GM18520 (cell line): Measurements from ENCODE around the gene CISTR.
"Not testable (repeated sequence)": the region's sequence is repeated elsewhere in the genome, so short reads cannot be mapped to it uniquely, and the experiment has no call there.

Experiments used
- ATAC-seq: cut with Tn5 transposase; IDR thresholded peaks from one replicate; pipeline ENCODE4 v1.9.1; 2021; ENCODE audit not compliant: unreplicated experiment

CISTR gene

DNA sequence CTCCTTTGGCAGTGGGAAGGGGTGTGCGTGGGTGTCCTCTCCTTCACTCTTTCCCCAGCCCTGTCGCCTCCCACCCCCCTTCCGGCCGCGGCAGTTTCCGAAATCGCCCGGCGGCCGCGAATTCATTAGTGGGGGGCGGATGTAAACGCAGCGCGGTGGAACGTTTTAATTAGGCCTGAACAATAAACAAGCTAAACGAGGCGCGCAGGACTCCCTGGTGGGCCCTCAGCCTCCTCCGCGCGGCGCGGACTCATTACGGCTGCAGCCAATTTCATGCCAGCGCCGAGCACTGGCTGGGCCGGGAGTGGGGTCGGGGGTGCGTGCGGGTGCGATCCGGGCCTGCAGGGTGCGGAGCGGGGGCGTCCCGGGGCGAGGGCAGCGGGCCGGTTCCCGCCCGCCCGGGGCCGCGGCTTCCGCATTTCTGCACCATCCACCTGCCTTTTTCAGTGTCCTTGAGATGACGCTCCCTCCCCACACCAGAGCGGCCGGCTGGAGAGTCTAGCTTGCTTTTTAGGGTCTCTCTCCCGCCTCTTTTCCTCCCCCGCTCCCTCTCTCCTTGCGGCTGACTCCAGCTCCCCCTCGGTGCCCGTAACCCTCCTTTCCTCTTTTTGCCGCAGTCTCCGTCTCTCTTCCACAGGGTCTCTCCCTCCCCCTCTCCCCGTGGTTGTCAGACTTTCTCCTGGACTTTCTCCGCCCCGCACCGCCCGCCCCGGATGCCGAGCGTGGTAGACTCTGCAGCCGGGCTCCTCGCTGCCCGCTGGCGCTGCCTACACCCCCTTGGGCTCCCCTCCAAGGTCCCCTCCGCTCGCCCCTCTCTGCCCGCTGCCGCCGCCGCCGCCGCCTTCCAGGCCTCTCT lies at the start of gene CISTR:
TSS of gene CISTR (minus strand) at position 644 of the 856 bp plus-strand sequence.
- no peak for ATAC-seq

DNA sequence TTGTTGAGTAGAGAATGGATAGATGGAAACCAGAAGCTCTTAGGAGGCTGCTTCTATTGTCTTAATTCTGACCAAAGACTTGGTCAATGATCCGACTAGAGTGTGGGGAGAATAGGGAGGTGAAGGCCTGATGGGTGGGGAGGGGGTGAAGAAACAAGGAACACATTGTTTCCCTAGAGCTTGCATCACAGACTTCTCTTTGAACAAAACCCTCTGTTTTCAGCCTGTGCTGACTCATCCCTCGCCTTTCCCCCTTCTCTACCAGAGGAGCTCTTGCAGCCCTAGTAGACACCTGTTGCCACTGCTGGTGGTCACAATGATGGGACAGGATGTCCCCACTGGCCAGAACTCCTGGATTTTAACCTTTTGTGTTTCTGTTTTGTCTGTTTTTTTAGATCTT lies 46.8 kb upstream of the CISTR start:
- ATAC-seq = no peak

DNA sequence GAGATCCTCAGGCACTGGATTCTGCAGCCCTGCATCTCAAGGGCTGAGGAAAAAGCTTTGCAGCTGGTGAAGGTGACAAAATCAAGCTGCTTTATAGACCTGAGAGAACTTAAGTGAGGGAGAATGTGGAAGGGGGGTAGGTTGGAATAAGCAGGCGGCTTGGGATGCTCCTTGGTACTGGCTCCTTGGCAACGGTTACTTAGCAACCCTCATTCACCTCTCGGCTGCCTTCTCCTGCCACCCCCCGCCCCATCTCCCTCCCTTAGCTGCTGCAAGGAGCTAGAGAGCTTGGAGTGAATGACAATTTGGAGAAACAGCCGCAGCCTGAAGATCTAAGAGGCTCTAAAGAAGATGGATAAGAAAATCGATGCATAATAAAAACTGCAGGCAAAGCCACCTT lies 44.1 kb upstream of the CISTR start:
- ATAC-seq = no peak

DNA sequence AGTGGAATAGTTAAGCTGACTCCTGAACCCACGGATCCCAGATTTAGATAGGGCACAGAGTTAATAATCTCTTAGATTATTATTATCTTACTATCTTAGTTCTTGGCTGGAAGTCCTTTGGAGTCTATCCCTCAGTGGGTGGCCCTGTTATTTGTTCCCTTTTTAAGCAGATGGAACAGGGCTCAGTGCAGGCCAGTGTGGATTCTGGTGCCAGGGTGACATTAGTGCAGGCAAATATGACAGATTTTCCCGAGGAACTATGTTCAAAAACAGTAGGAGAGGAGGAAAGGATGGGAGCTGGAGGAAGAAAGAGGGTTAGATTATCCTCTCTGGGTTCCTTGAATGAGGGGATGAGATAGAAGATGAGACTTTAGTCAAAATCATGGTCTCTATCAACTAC lies 41.4 kb upstream of the CISTR start:
- no peak for ATAC-seq

DNA sequence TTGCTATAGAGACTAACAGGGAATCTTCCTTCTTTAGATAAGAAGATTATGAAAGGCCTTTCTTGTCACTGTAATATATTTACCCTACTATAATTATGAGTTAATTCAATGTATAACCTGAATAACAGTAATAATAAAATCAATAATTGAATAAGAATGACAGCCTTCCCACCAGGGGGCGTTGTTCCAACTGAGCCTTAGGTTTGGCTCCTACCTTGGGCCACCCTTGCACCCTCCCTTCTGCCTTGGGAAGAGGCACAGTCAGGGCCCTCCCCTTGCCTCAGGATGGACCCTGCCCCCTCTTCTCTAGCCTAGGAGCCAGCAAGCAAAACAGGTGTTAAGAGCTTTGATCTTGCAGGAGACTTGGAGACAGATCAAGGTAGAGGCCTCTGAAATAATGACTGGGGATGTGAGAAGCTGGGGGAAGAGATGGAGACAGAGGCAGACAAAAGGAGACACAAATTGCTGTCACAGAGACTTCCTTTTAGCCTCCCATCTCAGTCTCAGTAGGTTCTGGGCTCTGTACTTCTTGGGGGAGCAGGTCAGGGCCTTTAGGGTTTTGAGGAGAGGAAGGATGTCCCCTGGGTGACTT lies 40.1 kb upstream of the CISTR start:
- no peak for ATAC-seq

DNA sequence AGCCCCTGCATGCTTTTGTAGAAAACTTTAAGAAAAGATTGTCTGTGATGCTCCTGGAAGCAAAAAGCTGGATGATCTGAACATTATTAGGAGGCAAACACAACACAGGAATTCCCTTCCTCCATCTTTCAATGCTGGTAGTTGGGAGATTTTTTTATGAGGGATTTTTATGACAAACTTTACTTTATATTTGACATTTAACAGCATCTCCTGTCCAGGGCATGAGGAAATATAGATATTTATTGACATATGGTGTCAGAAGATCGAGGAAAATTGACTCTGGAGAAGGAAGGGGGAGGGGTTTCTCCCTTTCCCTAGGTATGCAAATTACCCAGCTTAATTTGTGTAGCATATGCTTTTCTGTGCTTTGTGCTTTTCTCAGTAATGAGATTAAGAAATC lies 37.8 kb upstream of the CISTR start:
- ATAC-seq = no peak

DNA sequence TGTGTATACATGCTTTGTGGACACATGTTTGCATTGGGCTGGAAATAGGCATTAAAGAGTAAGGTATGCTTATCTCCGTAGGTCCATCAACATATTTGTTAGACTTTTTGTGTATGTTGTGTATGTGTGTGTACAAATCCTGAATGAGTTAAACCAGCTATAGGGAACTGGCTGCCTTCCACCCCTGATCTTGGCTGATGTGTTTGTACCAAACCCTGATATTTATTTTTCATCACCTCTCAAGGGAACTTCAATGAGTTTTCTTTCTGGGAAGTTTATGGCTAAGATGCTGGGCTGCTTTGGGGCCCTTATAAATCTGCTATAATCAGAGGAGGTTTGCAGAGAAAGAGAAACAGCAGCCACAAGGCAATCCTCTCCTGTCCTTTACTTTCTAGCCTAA lies 37.1 kb upstream of the CISTR start:
- ATAC-seq = no peak

DNA sequence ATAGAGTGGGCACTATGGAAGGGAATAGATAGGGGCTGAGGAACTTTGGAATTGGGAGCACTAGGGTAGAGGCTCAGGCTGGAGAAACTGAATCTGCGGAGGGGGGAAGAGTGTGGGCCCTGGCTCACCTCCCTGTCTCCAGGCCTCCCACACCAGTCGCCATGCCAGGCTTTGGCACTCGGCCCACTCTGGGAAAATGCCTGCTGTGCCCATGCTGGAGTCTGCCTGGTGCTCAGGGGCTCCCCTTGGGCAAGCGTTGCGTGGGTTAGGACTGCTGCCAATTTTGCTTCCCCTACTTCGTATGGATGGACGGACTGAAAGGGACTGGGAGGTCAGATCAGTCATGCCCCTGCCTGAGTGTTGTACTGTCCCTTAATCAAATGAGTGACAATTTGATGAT lies 34.6 kb upstream of the CISTR start:
- ATAC-seq = no peak

DNA sequence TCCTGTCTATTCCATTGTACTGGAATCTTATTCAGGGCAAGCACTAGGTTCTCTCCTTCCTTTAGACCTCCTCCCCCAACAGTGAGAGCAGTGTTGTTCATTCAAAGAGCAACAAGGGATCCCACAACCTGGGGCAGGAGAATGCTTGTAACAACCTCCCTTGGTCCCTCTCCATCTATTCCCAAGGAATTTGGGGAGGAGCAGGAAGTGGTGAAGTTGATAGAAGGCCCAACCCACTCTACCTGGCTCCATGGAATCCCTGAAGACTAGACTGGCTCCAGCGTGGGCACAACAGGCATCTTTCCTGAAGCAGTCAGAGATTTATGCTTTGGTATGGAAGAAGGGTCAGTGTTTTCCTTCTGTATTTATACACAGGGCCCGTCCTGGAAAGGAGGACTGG lies 33.4 kb upstream of the CISTR start:
- ATAC-seq = no peak

DNA sequence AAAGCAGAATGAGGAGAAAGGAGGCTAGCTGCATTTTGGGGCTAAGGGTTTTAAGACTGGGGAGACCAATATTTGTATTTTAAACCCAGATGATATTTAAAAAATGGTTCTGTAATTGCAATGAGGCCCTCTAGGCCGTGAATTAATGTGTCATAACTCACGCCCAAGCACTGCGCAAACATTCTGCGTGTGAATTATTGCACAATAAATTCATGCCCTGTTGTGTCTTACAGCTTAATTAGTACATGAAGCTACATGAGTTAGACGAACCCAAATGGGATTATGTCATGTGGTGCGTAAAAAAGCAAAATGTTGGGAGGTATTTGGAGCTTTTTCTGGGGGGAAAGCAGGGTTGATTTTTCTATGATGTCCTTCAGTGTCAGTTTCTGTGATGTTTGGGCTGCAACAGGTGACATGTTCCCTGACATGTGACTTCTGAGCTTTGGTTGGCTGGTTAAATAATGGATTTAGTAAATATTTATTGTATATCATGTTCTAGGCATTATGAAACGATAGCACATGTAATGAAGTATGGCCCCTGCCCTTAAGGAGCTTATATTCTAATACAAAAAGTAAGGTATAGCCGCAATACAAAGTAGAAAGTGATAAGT lies 30.4 kb upstream of the CISTR start:
- no peak for ATAC-seq

DNA sequence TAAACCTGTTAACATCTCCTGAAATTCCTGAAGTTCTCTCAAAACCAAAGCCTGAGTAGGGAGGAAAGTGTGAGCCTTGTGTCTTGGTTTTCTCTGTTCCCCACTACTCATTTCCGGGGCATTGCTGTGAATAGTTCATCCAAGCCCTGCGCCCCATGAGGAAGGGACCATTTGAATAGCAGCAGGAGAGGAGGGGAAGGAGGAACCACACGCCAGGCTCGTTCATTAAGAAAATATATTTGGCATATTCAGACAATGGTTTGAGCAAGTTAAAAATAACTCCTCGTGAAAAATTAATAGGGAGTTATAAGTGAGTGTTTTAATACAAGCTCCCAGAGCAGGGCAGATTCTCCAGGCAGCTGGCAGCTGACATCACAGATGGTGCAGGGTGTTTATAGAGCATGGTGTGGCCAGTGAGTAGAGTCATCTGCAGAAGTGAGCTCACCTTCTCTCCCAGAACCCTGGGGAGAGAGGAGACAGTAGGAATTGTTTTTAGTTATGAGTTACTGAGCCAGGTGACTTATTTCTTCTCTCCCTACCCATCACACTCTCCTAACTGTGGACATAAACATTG lies 29.5 kb upstream of the CISTR start:
- ATAC-seq = no peak

DNA sequence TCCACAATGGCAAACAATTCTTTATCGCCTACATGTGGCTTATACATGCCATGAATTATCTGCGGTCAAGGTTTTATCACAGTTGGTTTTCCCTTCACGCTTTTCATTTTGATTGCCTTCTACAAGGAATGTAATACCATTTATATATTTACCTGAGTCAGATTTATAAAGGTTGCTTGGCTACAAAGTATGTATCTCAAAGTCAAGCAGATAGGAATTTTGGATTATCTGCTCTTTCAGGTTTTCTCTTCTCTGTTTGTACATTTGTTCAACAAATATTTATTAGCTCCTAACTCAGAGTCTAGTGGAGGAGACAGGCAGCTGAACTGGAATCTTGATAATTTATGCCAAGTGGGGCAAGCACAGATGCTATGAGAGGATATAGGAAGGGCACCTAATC lies 28.5 kb upstream of the CISTR start:
- no peak for ATAC-seq

DNA sequence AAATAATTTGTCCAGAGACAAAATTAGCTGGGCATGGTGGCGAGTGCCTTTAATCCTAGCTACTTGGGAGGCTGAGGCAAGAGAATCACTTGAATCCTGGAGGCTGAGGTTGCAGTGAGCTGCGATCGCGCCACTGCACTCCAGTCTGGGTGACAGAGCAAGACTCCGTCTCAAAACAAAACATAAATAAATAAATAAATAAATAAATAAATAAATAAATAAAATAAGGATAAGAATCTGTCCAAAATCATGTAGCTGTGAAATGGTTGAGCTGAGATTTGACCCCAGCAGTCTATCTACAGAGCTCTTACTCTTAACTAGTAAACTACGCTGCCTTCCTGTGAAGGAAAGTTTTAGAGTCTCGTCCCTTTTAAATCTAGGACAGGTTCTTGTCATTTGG lies 27.9 kb upstream of the CISTR start:
- ATAC-seq = not testable (repeated sequence)

DNA sequence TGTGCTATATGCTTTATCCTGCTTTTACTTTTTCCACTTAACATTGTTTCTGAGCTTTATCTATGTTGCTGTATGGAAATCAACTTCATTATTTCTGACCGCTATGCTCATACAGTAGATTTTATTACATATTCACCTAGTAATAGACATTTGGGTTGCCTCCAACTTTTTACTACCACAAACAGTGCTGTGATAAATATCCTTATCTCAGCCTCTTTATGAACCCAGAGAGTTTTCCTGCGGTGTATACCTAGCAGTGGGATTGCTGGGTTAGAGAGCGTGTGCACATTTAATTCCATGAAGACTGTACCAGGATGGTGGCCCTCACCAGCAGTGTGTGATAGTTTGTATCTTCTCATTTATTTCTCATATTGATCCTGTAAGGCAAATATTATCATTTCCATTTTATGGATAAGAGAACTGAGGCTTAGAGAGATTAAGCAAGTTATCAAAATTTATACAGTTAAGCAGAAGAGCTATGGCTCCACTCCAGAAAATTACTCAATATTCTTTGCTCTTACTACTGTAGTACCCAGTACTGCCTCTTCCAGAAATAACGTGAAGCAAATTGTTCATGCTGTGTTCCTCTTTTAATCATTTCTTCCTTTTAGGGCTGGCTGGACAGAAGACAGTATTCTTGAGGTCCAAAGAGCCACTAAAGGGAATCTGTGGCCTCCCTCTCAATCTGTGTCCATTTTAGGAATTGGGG lies 26.3 kb upstream of the CISTR start:
- no peak for ATAC-seq

DNA sequence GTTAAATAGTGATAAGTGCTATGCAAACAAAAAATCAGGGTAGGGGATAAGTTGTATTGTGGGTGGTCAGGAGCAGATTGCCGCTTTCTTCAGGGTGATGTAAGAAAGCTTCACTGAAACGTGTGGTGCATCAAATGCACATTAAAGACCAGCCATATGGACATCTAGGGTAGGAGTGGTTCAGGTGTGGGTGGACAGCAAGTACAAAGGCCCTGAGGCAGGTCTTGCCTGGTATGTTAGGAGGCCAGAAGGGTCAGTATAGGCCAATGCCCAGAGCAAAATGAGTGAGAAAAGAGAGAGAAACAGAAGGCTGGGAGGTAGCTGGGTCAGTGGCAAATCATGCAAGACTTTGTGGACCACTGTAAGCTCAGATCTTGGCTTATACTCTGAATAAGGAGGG lies 25.6 kb upstream of the CISTR start:
- no peak for ATAC-seq

DNA sequence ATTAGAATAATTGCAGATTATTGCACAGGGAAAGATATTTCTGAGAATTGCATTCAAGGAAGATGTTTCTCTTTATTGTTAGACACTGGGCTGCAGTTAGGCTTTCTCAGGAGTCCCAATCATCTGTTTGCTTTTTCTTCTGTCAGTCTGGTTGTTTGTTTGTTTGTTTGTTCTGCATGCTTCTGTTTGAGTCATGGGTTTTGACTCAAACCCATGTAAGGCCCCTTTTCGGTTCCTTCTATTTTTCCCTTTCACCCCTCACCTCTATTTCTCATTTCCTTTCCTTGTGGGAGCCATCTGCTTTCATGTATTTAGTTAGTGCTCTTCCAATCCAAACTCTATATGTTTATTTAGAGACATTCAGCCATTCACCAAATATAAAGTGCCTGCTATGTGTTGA lies 25.1 kb upstream of the CISTR start:
- no peak for ATAC-seq

DNA sequence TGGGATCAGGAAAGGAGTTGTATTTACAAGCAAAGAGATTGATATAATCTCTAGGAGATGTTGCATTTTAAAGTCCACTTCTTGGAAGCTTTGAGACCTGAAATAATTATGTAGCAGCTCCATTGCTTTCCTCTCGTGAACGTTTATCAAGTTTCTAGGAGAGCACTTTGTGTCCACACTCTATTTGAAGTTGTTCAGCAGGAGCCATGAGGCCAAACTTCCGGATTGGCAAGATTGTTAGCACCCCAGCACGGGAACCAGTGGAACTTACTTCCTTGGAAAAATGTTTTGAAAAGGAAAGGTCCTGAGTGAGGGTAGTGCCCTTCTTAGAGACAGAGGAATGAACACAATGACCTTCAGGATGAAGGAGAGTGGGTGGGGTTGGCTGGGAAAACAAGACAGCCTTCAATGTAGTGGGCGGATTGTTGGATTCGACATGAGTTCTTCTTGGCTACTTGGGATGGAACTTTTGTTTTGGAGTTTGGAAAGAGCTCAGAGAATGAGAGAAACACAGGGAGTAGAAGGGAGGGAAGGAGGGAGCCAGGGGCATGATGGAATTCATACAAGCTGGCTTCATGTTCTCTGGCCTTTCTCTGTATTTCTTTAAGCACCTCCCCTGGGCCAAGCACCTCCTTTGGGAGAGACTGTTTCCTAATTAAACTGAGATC lies 23.8 kb upstream of the CISTR start:
- no peak for ATAC-seq

DNA sequence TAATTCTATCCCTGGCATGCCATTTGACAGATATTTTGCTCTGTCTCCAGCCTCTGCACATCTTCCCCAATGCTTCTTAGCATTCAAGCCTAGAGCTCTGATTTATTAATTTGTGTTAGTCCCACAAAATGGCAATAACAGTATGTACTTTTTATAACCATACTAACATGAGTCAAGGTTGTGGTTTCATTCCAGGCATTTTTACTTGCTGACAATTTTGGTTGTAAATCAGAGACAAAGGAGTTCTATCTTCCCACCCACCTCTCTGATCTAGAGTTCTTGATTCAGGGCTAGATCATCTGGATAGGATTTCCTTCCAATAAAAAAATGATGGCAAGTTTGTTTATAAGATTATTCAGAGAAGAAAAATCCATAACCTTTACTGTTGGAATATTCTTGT lies 18.5 kb upstream of the CISTR start:
- ATAC-seq = no peak

DNA sequence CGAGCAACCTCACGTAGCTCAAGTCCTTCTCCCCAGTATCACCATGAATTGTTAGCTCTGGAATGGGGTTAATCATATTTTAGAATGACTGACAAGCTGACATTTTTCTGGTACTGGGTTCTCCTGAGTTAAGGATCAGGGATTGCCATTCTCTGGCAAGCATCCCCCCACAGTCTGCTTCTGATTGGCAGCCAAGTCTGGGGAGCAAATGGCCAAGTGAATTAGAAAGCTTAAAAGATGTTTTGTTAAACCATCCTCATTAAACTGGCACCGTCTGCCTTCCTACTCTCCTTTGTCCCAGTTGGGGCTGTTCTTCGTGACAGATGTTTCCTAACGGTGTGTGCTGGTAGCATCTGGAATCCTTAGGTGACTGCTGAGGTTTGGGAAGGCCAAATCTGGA lies 17.2 kb upstream of the CISTR start:
- no peak for ATAC-seq

DNA sequence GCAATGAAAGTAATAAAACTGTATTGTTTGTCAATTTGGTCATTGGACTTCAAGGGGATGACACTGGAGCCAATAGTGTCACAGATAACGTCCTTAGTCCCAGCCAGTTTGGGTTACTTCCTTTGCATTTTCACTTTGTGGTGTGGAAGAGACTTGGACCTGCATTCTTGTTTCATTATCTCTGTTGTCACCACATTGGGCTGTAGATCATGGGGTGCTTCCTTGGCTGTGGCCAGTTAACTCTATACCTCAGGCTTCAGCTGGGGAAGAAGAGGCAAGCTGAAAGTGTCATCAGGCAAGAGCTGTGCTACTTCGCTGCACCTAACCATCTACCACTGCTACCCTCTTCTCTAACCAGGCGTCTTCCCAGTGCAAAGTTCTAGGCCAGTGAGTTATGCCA lies 15.1 kb upstream of the CISTR start:
- no peak for ATAC-seq

DNA sequence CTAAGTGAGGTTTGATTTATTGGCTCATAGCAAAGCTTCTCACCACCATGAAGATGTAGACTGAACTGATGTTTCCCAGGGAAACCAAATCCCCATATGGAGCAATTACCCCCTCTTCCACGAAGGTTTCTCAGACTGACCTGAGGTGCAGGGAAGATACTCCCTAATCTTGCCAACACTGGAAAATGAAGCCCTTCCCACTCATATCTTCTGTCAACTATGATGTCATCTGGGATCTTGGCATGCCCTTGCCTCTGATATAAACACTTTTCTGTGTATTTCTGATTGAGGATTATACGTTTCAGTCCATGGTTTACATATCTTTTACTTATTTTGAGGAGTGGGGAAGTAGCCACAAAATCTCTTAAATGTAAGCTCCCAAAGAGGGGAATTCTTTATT lies 14.1 kb upstream of the CISTR start:
- ATAC-seq = no peak
